Retina (tissue), 1 donor: ENCODE measurements around the gene NLRC5.

Experiments
- DNase-seq: peaks from one replicate; pipeline ENCODE4 v3.0.0-alpha.2; 2016

Gene NLRC5

DNA sequence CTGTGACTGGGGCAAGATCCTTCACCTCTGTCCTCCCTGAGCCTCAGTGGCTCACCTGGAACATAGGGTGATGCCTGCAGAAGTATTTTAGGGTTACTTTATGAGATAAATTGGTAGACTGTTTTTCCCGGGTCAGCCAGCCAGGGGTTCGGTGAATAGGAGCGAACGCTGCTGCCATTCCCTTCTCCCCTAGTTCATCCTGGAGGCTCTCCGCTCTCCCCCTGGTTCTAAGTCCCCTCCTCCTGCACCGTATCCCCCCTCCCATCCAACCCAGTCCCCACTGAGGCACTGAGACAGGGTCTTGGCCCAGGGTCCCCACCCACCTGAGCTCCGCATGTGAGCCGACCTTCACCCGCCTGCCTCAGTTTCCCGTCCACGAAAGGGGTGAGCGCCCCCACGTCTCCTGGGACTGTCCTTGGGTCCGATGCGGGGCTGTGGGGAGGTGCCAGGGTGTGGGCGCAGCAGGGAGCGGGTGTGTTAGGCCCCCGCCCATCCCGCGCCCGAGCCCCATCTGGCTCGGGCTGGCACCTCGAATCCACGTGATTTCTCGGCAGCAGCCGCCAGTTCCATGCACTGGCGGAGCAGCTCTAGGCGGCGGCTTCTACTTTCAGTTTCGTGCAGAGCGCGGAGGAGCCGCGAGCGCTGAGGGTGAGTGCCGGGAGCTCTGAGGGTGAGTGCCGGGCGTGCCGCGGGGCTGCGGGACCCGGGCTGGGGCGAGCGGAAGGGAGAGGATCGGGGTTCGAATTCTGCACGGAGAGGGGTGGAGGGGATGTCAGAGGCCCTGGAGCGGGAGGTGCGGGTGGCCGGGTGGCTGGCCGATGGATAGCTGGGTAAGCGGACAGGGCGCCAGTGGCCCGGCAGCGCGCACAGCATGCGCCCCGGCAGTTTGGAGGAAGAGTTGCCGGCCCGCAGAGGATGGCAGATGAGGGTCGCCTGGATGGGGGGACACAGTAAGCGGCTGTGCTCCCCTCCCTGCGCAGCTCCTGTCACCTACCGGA, at the start of gene NLRC5:
Gene NLRC5 (plus strand): TSS at position 610 of the 998 bp plus-strand sequence. CDS start 31,156 bp downstream, outside the sequence.
- peak; percentile 87 for DNase-seq

GRCh38 chr16:56939801-56940200, 49.6 kb upstream of the NLRC5 start:
- no peak for DNase-seq

- DNase-seq, result no peak
Observed at GRCh38 chr16:56941092-56941491, 48.3 kb upstream of the NLRC5 start.

DNA sequence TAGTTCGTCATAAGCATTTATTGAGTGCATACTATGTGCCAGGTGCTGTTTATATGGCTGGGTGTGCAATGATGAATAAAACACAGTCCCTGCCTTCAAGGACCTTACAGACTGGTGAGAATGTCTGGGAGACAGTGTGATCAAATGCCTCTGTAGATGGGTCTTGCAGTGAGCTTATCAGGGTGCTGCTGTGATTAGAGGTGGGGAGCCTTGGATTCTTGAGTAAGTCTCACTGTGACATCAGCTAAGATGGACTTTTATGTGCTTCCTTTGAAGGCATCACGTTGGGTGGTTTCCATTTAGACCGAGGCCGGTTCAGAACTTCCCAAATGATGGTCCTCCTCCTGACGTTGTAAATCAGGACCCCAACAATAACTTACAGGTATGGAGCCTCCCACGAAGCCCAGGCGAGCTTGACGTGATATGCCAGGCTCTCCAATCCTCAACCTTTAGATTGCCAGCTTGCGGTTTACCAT, 47.5 kb upstream of the NLRC5 start:
- no peak for DNase-seq

- no peak for DNase-seq
Observed at GRCh38 chr16:56943761-56944375, 45.5 kb upstream of the NLRC5 start.

DNA sequence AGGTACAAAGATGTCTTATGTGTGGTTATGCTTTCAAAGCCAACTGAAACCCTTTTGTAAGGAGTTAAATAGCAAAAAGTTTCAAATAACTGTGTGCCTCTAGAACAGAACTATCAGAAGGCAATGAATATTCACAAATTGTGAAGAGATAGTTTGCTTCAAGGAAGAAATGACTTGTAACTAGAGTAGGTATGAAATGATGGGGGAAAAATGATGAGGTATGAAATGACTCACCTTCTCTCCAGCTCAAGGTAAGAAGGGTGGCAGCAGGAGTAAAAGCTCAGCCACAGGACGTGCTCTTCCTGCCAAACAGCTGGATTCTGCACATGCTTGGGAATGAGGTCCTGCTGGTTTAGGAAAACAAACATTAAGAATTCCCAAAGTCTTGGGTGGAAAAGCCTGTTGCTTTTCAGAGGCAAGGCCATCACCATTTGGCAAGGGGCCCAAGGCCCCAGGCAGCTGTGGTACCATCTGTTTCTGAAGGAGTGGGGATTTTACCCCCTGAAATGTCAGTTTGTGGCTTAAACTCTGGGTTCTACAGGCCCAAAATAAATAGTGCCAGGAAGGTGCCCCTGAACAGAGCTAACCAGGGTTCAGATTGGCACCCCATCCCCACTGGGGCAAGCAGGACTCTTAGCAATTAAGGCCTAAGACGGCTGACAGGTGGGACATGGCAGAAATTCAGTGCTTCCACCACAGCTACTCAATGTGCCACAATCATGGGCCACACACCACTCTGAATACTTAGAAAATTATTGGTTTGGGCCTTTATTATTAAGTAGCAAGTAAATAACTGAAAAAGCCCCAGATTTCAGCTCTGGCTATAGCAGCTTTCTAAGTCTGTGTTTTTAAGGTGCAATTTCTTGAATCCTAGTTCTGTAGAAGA, 44.2 kb upstream of the NLRC5 start:
- DNase-seq, result no peak

DNA sequence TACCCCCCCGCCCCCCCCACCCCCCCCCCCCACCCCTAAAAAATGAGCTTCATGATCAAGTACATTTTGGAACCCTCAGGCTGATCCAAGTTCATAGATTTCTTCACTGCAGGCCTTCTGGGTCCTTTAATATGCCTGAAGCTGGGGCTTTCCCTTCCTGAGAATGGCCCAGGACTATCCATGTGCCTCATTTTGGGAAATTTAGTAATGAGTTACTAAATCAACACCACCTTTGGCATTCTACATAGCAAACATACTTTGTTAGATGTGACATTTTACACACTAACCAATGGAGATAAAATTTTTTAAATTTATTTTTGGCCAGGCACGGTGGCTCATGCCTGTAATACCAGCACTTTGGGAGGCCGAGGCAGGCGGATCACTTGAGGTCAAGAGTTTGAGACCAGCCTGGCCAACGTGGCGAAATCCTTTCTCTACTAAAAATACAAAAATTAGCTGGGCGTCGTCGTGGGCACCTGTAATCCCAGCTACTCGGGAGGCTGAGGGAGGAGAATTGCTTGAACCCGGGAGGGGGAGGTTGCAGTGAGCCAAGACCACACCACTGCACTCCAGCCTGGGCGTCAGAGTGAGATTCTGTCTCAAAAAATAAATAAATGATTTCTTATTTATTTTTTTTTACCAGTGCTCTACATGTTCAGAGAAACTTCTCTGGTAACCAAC, 43.4 kb upstream of the NLRC5 start:
- no peak for DNase-seq

DNA sequence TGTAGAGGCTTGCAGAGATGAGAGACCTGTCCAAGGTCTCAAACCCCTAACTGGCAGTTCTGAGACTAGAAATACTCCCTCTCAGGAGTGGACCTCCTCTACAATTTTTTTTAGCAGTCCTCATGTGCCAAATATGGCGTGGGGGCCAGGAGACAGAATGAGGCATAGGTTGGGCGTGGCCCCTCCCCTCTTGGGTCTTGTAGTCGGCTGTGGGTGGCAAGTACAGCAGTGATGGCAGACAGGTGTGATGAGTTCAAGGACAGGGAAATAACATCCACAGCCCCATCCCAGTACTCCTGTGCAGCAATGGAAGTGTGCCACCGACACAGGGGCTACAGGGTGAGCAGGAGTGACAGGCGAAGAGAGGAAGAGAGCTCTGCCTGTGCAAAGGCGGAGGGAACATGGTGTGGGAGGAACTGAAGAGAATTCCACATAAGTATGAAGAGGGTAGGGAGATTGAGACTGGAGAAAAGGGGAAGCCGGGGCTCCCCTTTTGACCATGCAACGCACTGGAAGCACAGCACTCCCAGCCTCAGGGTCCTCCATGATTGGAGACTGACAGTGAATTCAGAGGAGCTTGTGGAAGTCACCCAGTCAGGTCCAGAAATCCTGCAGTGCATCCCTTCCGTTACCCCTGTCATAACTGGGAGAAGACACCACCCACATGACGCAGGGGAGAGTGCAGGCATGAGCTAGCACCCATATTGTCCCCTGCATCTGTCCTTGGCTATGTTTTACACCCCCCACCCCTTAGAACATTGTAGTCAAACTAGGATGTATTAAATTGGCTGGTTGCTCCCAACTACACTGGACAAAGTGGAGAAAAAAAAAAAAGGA, 42.4 kb upstream of the NLRC5 start:
- DNase-seq, result no peak

DNA sequence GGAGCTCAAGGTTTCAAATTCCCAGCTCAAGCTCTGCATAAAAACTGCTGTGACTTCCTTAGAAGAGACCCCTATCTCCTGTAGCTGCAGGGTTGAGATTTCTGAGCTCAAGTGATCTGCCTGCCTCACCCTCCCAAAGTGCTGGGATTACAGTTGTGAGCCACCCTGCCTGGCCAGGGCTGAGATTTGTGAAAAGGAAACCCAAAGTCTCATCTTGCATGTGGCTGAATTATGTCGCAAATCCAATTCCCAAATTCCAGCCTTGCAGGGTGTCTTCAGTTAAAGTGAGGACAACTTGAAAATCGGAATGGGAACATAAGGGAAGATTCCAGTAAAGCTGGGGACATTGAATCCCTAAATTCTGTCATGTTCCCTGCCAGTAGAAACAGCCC, 41.8 kb upstream of the NLRC5 start:
- DNase-seq, result no peak

DNA sequence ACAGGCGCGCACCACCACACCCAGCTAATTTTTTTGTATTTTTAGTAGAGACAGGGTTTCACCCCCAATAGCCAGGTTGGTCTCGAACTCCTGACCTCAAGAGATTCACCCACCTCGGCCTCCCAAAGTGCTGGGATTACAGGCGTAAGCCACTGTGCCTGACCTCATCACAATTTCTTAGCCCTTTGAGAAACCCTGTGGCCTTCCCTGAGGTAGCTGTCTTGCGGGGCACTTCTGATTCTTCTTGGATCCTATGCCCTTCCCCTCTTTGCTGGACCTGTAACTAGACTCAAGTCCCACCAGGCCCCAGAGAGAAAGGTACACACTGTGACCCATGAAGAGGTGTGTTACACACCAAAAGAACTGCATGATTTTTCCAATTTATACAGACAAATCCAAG, 41.1 kb upstream of the NLRC5 start:
- DNase-seq, result no peak

GRCh38 chr16:56950051-56950450, 39.3 kb upstream of the NLRC5 start:
- no peak for DNase-seq

DNA sequence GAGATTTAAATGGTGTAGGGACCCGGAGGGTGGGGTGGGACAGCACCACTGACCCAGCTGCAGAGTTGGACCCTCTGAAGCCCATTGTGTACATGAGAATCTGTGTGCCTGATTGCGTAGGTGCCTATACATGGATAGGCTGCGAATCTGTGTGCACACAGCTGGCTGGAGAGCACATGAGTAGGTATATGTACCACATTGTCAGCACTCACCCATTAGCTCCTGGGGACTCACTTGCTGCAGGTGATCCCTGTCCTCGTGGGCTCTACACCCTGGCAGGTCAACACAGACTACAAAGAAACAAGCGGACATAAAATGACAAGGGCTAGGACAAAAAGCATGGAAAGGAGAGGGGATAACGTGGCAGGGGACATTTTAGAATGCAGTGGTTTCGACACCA, 38.9 kb upstream of the NLRC5 start:
- no peak for DNase-seq

DNA sequence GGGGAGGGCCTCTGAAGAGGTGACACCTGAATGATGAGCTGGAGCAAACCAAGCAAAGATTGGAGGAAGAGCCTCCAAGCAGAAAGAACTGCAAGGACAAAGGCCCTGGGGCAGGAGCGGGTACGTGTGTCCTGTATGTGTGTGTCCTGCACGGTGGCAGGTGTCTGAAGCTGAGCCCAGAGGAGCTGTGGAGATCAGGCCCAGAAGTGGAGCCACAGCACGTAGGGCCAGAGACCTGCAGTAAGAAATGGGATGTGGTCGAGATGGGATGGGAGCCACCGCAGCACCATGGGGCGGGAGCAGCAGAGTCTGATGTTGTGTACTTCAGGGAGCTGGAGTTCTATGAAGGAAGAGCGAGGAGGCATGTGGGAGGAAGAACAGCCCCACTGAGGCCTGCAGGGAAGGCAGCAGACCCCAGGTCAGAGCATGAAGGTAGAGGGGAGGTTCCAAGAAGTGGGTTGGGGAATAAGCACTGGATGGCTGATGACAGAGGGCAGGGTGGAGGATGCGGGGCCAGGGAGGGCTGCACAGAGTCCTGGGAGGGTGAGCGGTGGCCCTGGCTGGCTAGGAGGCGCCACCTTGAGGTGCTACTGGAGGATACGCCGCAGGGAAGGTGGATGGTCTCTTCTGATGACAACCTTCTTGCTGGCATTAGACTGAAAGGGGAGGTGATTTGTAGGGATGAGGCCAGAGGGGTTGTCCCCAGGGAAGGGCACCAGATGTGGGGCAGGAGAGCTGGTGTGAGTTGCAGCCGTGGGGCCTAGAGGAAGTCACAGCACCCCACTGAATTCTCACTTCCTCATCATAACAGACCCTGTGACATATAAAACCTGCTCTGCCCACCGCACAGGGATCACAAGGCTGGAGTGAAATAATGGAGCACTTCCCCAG, 38.2 kb upstream of the NLRC5 start:
- peak; percentile 63 for DNase-seq

GRCh38 chr16:56953006-56953405, 36.4 kb upstream of the NLRC5 start:
- DNase-seq, result no peak

DNA sequence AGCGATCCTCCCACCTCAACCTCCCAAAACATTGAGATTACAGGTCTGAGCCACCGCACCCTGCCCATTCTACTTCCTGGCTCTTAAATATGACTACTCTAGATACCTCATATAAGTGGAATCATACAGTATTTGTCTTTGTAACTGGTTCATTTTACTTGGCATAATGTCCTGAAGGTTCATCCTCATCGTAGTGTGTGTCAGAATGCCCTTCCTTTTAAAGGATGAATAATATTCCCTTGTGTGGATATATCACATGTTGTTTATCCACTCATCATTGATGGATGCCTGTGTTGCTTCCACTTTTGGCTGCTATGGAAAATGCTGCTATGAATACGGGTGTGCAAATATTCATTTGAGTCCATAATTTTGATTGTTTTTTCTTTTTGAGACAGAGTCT, 33.3 kb upstream of the NLRC5 start:
- no peak for DNase-seq

DNA sequence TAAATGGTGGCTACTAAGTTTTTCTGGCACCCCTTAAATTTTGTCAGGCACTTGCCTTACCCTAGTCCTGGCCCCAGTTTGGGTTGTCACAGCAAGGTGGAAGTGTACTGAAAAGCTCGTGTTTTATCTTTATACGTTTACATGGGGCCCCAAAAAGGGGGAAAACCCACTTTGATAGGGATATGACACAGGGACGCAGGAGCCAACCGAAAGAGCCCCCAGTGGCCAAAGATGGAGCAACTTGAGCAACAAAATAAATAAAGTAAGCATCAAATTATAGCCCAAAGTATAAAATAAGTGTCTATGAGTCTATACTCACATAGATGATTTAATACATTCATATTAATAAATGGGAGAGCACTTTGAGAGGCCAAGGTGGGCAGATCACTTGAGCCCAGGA, 32.6 kb upstream of the NLRC5 start:
- no peak for DNase-seq

GRCh38 chr16:56960681-56961281, 28.6 kb upstream of the NLRC5 start:
- DNase-seq, result no peak

DNA sequence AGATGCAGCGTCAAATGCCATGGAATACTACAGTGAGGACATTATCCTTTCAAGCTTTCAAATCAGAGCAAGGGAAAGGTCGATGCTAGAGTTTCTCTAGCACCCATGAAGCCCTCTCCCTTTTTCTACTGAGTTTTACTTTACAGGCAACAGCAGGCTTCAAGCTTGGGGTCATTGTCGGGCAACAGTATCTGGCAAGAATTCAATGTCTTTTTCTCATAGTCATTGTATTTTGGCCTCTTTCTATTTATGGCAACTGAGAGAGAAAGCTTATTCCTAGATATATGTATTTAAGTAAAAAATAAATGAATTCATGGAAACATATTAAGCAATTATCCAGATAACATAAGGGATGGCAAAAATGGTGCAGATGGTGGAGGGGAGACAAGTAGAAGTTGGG, 28.0 kb upstream of the NLRC5 start:
- DNase-seq, result no peak

DNA sequence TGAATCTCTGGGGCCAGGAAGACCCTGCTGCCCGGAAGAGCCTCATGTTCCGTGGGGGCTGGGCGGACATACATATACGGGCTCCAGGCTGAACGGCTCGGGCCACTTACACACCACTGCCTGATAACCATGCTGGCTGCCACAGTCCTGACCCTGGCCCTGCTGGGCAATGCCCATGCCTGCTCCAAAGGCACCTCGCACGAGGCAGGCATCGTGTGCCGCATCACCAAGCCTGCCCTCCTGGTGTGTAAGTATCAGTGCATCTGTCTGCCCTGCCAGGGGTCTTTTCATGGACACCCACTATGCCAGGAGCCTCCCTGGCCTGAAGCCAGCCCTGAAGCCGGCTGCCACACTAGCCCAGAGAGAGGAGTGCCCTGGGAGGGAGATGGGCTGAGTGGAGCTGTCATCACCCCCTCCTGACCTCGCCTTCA, 27.5 kb upstream of the NLRC5 start, which contains the start of gene CETP:
Gene CETP (plus strand): TSS at position 100 of the 431 bp plus-strand sequence. CDS start 30 bp downstream, at position 130.
- DNase-seq, result no peak
